ENCODE results near the gene MYBBP1A.

MYBBP1A gene

DNA sequence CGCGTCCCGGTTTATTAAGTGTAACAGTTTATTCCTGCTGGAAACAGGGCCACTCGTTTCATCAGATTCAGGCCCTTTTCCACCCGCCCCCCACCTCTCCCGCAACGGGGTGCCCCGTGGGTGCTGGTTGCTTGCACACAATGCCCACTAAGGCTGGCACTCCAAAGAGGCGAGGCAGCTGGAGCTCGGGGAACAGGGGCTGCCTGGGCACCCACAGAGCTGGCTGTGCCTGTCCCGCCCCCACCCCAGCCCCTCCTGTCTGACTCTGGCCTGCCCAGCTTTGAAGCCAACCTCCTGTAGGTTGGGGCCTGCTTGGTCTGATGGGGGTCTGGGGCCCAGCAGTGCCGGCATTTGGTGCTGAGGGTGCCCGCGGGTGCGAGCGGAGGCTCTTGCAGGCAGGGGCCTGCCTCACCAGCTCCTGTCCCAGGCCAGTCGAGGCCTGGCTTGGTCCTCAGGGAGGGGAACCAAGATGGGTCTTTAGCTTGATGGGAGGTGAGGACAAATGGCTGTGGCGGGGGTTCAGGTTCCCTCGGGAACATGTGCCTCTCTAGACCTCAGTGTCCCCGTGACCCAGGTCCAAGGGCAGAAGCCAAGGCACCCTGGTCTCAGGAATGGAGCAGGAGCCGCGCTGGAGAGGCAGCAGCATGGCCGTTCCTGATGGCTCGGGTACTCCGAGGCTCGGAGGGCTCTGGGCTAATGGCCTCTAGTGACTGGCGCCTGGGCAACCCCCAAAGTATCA is 20.1 kb downstream of the MYBBP1A start:
- DNase-seq (ENCODE audit: low spot score): no peak

DNA sequence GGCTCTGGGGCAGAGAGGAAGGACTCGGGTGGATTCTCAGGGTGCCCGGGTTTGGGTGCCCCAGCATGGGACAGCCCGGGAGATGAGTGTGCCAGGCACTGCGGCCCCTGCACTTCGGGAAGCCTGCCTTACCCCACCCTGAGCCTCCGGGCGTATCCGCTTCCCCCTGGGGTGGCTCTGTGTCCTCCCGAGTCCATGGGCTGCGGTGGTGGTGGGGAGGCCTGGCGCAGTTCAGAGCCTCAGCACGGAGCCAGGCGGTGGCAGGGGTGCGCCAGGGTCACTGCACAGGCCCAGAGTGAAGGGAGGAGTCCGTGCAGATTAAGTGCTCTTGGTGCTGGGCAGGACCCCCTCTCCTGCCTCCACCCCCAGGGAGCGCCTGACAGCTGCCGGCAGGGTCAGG is 20.7 kb downstream of the MYBBP1A start:
- DNase-seq (ENCODE audit: low spot score): no peak

DNA sequence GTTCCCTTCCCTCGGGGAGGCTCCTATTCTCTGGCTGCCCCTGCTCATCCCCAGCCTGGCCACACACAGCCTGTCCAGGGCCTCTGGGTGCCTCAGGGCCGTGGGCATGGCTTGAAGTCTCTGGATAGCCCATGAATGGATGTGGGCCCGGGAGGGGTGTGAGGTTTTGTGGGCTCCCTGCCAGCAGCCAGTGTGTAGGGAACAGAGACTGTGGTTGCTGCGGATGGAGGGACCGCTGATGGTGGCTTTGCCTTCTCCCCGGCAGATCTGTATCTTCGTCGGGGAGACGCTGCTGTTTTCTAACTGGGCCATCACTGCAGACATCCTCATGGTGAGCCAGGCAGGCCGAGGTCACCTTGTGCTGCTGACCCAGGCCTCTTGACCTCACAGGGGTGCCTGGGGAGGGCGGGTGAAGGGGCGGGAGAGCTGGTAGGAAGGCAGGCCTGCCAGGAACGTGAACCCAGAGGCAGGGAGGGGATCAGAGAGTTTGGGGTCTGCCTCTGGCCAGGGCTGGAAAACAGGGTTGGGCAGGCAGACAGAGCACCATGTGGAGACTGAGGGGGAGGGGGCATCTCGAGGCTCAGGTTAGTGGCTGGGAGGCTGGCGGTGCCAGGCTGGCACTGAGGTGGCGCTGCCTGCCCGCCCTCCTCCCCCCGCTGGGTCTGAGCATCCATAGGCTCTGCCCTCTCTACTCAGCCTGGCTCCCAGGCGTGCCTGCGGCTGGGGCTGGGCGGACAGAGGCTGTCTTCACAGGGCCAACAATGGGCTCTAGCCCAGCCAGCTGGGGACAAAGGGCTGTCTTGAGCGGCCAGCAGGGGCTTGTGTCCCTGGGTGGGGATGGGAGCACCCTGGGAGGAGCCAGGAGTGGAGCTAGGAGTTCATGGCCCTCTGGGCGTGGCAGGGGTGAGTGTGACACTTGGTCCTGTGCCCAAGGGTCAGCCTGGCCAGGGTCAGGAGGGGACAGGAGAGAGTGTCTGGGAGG is 21.4 kb downstream of the MYBBP1A start:
- no peak for DNase-seq (ENCODE audit: low spot score)

DNA sequence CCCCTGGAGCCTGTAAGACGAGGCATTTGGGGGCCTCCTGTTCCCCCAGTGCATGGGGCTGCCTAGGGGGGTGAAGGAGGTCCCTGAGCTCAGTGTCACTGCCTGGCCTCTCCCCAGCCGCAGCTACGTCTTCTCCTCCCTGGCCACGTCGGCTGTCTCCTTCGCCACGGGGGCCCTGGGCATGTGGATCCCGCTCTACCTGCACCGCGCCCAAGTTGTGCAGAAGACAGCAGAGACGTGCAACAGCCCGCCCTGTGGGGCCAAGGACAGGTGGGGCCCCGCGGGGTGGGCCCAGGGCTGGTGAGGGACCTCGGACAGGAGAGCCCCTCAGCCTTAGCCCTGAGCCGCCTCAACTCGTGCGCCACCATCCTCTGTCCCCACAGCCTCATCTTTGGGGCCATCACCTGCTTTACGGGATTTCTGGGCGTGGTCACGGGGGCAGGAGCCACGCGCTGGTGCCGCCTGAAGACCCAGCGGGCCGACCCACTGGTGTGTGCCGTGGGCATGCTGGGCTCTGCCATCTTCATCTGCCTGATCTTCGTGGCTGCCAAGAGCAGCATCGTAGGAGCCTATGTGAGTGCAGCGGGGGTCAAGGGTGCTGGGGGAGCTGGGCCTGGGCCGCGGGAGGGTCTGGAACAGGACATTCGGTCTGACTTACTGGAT is 22.2 kb downstream of the MYBBP1A start:
- no peak for DNase-seq (ENCODE audit: low spot score)

DNA sequence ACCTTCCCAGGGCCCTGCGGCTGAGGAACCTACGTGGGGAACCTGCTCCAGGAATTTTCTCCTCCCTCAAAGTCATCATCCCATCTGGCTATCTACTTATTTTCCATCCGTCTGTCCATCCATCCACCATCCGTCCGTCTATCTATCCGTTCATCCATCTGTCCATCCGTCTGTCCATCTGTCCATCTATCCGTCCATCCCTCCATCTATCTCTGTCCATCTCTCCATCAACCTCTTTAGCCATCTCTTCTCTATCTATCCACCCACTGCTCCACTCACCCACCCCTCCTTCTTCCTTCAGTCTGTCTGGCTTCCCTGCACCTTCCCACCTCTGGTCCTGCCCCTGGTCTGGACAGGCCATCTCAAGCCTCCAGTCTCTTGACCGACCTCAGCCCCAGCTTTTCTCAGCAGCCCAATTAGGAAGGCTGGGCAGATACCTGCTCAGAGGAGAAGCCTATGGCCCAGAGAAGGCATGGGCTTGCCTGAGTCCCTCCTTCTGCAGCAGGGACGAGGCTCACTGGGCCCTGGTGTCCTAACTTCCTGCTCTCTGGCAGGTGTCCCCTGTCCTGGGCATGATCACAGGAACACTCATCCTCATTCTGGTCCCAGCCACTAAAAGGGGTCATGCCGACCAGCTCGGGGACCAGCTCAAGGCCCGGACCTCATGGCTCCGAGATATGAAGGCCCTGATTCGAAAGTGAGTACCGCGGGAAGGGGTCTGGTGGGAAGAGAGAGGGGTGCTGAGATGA is 23.0 kb downstream of the MYBBP1A start:
- DNase-seq (ENCODE audit: low spot score): no peak

DNA sequence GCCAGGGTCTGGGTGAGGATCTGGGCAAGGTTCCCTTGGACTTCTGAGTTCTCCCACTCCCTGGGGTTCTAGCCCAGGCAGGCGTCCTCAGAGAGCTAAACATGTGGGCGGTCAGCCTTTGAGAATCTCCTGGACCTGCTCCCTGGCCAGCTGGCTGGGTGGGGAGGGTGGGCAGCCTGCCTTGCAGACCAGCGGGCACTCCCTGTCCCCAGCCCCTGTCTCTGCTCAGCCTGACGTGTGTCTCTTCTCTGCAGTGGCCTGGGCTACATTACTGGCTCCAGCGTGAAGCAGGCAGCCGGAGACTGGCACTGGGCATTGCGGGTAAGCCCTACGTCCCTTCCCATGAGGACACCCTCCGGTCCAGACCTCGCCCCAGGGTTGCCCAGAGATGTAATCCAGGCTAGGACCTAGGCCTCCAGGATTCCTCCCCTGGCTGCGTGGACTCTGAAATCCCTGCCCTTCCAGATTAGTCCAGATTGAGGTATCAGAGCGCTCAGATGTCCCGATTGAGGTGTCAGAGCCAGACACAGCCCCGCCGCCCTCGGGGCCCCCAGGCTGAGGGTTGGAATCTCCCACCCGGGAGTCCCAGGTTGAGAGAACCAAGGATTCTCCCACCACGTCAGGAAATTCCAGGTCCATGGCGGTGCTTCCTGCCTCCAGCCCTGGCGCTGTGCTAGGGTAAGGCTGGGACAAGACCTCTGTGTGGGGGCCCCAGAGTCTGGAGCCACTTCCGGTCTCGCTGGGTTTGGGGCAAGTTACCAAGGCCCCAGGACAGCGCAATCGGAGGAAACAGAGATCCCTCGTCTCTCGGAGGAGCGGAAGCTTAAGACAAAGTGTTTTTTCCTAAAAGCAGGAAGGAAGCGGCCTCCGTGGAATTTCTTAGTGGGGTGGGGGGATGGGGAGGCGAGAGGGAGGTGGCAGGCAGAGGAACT is 24.1 kb downstream of the MYBBP1A start:
- no peak for DNase-seq (ENCODE audit: low spot score)

DNA sequence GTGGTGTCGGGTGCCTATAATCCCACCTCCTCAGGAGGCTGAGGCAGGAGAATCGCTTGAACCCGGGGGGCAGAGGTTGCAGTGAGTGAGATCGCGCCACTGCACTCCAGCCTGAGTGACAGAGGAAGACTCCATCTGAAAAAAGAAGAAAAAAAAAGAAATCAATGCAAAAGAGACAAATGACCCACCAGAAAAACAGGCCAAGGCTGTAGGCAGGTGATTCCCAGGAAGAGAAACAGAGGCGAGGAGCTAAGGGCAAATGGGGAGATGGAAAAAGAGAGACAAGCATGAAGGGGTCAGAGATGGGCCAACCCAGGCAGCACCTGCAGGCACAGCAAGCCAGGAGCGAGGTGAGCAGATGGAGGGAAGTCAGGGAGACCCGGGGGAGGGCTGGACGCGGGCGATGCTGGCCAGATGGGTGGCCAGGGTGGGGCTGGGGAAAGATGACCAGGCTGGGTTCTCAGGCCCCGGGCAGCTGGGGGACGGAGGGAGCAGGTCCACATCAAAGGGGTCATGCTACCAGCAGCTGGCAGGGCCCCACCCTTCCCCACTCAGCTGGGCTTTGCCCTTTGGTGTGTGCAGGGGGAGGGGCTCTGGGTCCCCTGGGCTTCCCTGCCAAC is 25.5 kb downstream of the MYBBP1A start:
- no peak for DNase-seq (ENCODE audit: low spot score)

DNA sequence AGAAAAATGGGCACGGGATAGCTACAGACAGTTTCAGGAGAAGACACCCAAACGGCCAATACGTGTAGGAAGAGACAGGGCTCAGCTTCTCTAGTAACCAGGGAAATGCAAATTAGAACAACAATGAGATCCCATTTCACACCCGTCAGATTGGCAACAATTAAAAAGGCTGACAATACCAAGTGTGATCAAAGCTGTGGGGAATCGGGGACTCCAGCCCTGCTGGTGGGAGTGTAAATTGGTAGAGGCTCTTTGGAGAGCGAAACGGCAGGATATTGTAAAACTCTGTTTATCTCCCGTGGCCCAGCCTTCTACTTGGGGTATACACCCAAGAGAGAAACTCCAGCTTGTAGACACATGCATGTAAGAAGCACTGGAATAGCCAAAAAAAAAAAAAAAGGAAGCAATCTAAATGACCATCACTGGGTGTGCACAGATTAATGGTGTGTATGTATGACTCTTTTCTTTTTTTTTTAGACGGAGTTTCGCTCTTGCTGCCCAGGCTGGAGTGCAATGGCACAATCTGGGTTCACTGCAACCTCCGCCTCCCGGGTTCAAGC is 27.5 kb downstream of the MYBBP1A start:
- DNase-seq (ENCODE audit: low spot score): no peak

DNA sequence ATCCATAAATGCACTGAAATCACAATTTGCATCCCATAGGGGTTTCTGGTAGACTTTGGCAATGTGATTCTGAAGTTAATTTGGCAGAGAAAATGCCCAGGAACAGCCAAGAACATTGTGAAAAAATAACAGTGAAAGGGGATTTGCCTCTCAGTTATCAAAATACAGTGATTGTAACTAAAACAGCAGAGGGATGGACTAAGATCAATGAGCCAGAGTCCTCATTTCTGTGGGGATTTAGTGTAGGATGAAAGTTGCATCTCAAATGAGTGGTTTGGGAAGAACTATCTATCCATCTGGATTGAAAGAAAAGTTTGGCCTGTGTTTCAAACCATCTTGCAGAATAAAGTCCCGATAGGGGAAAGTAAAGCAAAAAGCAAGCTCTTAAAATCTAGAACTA is 28.1 kb downstream of the MYBBP1A start:
- DNase-seq (ENCODE audit: low spot score): no peak

DNA sequence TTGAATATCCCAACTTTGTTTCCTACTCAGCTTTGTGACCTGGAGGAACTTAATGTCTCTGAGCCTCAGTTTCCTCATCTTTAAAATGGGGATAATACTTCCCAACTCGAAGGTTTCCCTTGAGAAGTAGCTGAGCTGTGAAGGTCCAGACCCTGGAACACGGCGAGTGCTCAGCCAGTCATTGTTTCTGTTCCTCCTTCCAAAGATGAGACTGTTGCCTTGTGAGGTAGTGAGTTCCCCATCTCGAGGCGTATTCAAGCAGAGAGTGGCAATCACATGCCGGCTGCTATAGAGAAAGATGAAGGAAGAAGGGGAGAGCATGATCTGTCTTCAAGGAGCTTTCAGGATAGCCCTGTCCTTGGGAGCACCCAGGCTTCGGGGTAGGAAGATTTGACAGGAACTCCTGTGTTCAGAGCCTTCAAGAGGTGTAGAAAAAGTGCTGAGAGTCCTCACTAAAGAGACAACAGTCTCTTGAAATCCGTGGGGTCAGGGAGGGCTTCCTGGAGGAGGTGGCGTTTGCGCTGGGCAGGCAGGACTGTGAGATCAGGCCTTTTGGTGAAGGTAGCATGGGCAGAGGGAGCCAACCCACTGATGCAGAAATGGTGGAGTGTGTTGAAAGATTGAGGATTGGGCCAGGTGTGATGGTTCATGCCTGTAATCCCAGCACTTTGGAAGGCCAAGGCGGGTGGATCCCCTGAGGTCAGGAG is 29.3 kb downstream of the MYBBP1A start:
- no peak for DNase-seq (ENCODE audit: low spot score)

DNA sequence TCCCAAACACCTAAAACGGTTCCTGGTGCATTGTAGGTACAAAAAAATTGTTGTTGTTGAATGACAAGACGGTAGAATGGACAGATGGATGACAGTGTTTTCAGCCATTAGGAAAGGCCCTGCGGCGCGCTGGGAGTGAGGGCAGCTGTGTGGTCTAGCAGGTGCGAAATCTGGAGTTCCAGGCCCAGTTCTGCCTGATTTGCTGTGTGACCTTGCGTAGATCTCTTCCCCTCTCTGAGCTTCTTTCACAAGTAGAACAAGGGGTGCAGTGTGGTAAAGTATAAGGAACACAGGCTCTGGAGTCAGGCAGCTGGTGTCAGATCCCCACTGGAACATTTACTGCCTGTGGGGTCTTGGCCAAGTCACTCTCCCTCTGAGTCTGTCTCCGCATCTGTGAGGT is 31.2 kb downstream of the MYBBP1A start:
- no peak for DNase-seq (ENCODE audit: low spot score)

DNA sequence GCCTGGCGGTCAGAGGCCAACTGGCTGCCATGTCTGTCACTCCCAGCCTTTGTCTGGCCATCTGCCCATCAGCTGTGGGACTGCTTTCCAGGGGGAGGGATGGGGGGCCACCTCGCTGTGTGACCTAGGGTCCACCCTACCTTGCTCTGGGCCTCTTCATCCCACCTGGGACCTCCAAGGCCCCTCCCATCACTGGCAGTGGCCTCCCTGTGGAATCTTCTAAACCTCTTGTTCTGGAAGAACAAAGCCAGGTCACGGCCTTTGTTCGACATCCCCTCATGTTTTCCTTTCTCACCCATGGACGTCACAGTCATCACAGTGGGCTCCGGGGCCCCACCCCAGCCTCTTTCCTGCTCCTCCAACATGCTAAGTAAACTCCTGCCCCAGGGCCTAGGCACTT is 32.5 kb downstream of the MYBBP1A start:
- DNase-seq (ENCODE audit: low spot score): no peak

DNA sequence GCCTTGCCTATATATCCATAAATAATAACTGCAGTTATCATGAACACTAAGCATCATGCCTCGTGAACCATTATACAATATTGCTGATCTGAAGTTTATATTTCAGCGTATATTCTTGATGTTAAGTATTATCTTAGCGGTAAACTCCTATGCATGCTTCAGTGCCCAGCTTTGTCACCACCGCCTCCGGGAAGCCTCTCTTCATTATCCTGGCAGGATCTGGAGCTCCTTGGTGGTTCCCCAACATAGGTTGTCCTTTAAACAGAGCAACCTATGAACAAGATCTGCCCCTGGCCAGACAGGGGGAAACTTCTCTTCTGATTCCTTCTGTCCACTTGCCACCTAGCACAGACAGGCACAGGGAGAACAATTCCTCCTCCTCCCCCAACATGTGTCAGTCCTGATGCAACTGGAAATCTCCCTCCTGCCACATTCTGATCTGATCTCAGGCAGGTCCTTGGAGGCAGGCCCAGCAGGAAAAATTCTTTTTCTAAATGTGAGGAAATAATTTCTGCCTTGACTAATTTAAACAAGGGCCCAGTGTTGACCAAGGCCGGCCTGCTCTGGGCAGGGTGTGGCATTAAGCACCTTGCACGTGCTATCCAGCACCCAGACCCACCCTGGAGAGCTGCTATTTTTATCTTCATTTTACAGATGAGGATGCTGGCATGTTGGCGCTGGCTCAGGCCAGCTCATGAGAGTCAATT is 34.1 kb downstream of the MYBBP1A start:
- DNase-seq (ENCODE audit: low spot score): peak; percentile 42

DNA sequence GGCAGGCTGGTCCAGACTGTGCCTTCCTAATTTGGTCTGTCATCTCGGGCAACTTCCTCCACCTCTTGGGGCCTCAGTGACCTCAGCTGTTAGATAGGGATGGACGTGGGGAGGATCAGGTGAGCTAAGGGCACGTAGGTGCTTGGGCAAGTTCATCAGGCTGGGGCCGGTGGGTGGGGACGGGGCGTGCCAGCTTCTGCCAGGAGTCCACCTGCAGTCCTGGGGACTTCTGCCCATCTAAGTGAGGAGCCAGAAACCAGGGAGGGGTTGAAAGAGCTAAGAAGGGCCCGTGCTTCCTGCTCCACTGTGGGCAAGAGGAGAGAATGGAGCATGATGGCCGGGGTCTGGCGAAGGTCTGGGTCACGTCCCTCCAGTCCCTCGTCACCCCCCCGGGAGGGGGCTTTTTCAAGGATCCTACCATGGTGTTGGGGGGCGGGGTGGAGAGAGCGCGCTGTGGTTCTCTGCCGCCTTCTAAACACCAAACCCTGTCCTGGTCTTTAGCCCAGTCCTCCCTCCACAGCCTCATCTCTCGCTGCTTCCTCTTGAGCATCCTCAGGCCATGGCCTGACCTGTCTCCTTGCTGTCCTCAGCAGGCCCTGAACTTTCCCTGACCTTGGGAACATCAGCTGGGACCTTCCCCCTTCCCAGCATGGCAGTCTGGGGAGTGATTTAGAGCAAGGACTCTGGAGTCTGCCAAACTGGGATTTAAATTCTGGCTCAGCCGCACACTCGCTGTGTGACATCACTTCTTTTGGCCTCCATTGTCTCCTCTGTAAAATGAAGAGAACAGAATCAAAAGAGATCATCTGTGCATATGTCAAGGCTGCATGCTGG is 34.9 kb downstream of the MYBBP1A start:
- DNase-seq (ENCODE audit: low spot score): no peak

DNA sequence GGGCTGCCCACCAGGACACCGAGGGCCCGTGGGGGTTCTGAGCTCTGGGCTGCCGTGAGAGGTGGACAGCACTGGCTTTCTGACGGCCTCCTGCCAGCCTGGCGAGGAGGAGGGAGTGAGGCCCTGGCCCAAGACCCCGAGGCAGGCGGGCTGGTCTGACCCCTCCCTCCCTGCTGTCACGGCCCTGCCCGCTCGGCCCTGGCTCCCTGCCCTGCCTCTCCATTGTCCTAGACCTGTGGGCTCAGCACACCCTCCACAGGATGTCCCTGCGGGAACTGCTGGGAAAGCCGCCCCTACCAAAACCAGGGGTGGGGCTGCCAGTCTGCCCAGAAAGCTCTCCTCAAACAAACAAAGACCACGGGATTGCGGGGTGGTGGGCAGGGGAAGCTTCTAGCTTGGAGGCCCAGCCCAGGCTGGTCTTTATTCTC is 35.8 kb downstream of the MYBBP1A start:
- no peak for DNase-seq (ENCODE audit: low spot score)

DNA sequence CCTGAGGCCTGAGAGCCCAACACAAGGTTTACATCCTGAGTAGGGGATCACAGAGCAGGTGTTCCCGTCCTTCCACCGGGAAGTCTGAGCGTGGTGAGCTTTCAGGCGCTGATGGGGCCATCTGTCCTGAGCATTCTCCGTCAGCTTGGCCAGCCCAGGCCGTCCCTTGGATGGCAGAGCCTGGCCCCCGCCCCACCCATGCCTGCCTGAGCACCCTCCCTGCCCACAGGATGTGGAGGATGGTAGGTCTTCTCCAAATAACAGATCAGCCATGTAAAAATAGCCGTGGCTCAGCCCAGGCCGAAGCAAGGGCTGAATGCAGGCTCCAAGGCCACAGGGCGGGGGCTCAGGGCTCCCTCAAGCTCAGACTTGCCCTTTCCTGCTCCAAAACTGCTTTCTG is 36.3 kb downstream of the MYBBP1A start:
- no peak for DNase-seq (ENCODE audit: low spot score)

DNA sequence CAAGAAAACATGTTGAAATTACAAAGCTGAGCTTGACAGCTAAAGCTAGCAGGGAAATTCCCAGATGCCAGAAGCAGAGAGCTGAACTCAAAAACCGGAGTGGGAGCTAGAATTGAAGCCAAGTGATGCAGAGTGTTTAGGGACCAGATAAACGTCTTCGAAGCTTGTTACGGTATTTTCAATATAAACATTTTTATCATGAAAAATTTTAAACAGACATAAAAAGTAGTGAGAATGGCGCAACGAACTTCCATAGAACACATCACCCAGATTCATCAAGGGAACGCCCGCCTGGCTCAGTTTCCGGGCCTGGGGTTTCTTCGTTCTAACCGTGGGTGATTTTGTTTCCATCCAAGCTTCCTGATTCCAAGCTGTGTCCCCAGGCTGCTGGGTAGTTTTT is 38.4 kb downstream of the MYBBP1A start:
- DNase-seq (ENCODE audit: low spot score): no peak

DNA sequence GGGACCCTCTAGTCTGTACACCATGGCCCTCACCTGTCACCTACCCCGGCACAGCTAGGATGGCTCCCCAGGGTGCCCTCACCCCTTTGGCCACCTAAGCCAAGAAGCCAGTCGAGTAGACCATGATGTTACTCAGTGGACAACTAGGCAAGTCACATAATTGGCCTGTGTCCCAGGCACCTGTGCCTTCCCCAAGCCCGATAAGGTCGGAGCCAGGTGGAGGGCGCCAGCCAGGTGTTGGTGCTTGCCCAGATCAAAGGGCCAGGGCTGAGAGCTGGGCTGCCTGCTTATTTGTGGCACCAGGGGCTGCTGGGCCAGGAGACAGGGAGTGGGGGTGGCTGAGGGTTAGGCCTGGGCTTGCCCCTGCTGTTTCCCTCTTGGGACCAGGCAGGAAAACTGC is 39.7 kb downstream of the MYBBP1A start:
- no peak for DNase-seq (ENCODE audit: low spot score)
